GM19239 (cell line): Measurements from ENCODE around the gene TMEM92.

ENCODE experiments used
- DNase-seq: peaks from one replicate; pipeline ENCODE4 v3.0.0; 2011; ENCODE audit warnings: low spot score; ENCODE audit not compliant: insufficient read length
- FAIRE-seq: peaks from 2 replicates; lab custom pipeline; 2011; peaks lifted over from hg19 to GRCh38; lab: Jason Lieb, UNC

TMEM92 gene

DNA sequence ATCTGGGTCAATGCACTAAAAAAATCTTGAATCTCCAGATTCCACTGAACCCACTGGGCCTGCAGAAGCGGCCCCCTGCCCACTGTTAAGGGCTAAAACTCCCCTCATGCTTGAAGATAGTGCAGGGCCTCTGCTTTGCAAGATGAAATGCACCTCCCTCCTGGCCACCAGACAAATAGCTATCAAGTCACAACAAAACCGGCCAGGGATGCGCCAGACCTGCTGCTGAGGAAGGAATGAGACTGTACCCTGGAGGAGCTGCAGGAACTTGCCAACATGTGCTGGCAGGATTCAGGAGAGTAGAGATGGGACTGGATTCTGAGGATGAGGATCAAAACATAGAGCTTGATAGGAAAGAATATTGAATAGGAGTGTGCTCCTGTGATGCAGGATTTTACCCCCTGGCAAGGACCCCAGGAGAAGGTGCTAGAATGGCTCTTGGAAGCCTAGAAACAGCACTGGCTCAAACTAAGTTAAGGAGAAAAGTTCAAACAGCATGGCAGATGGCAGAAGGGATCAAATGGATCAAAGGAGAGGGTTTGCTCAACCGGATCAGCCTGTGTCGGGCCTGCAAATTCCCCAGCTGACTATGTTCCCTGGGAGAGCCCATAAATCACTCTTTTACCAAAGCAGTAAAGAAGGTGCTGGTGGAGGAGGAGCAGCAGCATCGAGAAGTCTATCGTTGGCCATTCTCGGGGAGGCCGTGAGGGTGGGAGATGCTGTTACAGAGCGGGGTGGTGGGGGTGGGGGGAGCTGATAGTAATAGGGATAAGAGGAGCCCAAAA, 44.4 kb downstream of the TMEM92 start:
- FAIRE-seq (no peak), DNase-seq (no peak)

DNA sequence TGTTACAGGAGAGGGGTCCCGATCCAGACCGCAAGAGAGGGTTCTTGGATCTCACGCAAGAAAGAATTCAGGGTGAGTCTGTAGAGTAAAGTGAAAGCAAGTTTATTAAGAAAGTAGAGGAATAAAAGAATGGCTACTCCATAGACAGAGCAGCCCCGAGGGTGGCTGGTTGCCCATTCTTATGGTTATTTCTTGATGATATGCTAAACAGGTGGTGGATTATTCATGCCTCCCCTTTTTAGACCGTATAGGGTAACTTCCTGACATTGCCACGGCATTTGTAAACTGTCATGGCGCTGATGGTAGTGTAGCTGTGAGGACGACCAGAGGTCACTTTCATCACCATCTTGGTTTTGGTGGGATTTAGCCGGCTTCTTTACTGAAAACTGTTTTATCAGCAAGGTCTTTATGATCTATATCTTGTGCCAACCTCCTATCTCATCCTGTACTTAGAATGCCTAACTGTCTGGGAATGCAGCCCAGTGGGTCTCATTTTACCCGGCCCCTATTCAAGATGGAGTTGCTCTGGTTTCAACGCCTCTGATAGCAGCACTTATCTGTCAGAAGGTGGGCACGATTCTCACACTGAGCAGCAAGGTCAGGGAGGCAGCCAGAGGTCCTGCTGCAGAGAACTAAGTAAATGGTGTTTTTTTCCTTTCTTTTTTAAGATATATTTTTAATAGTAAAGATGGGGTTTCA, 45.2 kb downstream of the TMEM92 start:
- no peak for DNase-seq
- no peak for FAIRE-seq

DNA sequence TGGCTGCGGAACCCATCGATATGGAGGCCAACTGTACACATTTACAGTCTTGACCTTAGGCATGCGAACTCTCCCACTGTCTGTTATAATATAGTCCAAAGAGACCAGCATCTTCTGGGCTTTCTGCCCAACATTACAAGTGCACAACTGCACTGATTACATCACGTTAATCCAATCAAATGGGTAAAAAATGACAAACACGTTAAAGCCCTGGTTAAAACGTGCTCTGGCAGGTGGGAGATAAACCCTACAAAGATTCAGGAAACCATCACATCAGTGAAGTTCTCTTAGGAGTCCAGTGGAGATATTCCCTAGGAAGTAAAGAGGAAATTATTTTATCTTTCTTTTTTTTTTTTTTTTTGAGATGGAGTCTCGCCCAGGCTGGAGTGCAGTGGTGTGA, 48.0 kb downstream of the TMEM92 start:
- FAIRE-seq: no peak

DNA sequence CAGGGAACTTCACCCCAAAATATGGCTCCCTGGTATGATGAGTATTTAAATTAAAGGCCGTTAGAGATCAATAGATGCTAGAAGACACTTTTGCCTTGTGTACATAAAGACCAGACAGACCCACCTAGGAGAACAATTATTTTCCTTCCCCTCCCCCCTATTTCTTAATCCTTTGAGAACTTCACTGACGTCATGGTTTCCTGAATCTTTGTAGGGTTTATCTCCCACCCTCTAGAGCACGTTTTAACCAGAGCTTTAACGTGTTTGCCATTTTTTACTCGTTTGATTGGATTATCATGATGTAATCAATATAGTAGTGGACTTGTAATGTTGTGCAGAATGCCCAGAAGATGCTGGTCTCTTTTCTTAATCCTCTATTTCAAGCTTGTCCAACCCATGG, 48.8 kb downstream of the TMEM92 start:
- FAIRE-seq (no peak), DNase-seq (no peak)

More for the DNA sequence above, 48.0 kb downstream of the TMEM92 start:
- no peak for DNase-seq

DNA sequence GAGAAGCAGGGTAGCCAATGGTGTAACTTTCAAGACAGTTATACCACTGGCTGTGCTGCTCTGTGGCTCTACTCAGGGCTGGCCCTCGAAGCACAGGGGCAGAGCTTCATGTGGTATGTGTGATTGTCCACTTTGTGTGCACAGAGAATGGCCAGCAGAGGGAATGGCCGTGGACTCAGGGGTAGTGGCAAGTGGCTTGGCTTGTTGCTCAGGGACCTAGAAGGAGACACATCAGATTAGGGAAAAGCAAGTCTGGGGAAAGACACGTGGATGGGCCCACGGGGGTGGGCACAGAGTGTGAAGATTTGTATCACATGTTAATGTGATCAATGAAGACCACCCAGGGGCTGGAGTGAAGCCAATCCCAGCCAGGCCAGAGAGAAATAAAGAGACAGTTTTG, 51.6 kb downstream of the TMEM92 start:
- DNase-seq (no peak), FAIRE-seq (no peak)

DNA sequence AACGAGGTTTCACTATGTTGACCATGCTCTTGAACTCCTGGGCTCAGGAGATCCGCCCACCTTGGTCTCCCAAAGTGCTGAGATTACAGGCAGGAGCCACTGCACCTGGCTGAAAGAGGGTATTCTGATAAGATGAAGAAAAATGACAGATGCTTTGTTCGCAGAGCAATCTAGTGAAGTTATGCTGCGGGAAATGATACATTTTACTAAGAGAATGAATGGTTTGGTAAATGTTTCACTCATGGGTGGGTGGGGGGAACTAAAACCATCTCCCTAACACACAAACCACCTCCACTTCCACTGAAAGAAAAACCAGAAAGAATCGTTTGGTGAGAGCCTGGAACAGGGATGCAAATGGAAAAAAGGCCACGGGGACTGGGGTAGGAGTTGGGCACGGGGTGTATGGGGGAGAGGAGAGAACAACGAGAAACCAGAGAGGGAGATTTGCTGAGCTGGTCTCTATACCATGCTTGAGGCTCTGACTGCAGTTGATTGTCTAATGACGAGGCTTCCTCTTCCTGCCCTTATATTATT, 52.6 kb downstream of the TMEM92 start:
- FAIRE-seq (no peak), DNase-seq (no peak)

DNA sequence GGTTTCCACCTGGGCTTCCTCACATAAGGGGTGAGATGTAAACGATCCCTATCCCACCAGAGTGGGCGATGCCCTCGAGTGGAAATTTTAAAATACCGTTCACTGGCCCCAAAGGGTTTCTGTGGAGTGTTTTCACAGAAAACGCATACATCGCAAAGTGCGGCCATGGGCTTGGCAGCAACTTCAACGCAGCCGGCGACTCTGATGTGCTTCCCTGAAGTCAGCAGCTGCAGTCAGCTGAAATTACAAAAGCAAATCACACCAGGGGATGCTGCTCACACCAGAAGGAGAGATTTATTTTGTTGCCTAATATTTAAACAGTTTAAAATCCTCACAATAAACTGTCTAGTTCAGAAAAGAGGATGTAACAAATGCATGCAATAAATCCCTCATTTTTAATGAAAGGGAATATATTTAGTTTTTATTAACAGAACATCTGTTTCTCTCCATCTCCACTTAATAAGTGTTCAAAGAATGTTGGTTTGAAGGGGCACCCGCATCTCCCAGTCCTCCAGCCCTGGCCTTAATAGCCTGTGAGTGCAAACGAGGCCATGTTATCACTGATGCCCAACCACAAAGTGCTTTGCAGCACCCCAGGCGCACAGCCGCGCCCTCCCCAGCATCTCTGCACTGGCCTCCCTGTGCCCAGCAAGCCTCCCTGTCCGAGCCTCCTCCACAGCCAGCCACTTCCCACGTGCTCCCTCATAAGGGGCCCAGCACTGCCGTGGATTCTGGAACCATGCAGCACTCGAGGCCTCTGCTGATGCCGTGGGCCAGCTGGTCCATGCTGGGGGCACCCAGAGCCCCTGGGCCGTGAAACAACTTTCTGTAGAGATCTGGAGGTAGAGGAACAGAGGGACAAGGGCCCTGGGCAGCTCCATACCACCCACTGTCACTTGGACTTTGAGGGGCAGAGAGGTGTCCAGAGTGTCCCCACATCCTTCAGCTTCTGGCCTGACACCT, 54.4 kb downstream of the TMEM92 start:
- FAIRE-seq: no peak

DNA sequence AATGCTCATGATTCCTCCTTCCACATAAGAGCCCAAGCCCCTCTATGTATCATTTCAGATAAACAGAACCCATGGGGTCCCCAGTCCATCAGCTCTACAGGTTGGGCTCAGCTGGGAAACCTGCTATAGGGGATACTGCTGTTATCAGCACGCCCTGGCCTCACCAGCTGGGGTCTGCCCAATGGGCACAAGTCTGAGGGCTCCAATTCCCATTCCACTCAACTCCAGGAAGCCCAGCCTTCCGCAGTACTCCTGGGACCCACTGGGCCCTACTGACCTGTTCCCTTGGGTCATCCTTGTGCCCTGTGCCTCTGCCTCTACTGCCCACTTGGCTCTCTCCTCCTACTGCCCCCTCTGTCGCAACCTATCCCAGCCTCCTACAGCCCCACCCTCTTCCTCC, 55.5 kb downstream of the TMEM92 start:
- DNase-seq (no peak), FAIRE-seq (no peak)

More for the DNA sequence above, 54.4 kb downstream of the TMEM92 start:
- no peak for DNase-seq

DNA sequence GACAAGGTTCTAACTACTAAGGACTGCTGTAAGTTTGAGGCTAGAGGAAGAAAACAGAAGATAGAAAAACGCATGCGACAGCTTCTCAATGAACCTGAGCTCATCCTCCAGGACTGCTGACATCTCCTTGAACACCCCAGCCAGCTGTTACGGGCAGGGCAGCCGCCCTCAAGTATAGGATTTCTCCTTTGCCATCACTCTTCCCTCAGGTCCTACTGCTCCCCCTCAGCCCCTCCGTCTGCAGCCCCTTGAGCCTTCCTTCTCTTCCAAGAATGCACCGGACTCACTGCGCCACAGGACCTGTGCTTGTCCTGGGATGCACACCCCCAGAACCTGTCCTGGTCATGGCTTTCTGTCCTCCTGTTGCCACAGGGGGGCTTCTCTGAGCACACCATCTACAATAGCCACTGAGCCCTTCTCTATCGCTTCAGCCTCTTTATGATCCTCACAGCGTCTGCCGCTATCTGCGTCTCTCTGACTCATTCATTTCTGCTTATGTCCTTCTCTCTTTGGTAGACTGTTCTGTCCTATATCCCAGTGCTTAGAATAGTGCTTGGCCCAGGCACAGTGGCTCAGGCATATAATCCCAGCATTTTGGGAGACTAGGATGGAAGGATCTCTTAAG, 56.0 kb downstream of the TMEM92 start:
- DNase-seq: no peak
- FAIRE-seq: no peak
